IMR-90 (cell line): ENCODE results near the gene KRT71. TPM values are rescaled to one million over a fixed set of nuclear protein-coding genes. Genes with fewer than 3 reads are reported as not detected.

ENCODE experiments used
- ATAC-seq: fragments of 200-7000 bp; cut with Tn5 transposase; 2 replicates; pipeline ENCODE4 v1.9.1; 2020; ENCODE audit warnings: low read depth, mild to moderate bottlenecking, moderate library complexity
- BruUV-seq: library from RNA; stranded (reverse); fragments of 400-500 nt; replicated peaks from 2 replicates; lab custom pipeline; 2021; lab: Mats Ljungman, UMichigan
- CTCF ChIA-PET: fragments of 300-600 bp; formaldehyde crosslinking; extraction: SDS; loops from one replicate; lab custom pipeline; 2021; ENCODE audit warnings: antibody characterized with exemption; lab: Yijun Ruan, JAX
- POLR2A ChIA-PET: fragments of 300-600 bp; sonication (Branson Sonifier 250); formaldehyde crosslinking; loops from one replicate; lab custom pipeline; 2022; ENCODE audit warnings: antibody characterized with exemption; ENCODE audit not compliant: unreplicated experiment; lab: Charles Lee
- DNase-seq: peaks from one replicate; pipeline ENCODE4 v3.0.0; 2013
- H2AFZ ChIP-seq: replicated peaks from 2 replicates; pipeline ENCODE3; 2013; ENCODE audit warnings: low read length, mild to moderate bottlenecking; ENCODE audit not compliant: poor library complexity
- H2AK5ac ChIP-seq: 2 replicates; pipeline ENCODE4 v1.6.1; 2013; ENCODE audit warnings: low read depth, low read length, inconsistent platforms
- H2AK9ac ChIP-seq: replicated peaks from 2 replicates; pipeline ENCODE3; 2013; ENCODE audit warnings: mild to moderate bottlenecking, low read depth, low read length, moderate library complexity; ENCODE audit not compliant: poor library complexity
- H2BK120ac ChIP-seq: 2 replicates; pipeline ENCODE4 v1.6.1; 2013; ENCODE audit warnings: low read depth, low read length, inconsistent platforms
- H2BK15ac ChIP-seq: 3 replicates; pipeline ENCODE4 v1.6.1; 2013; ENCODE audit warnings: low read depth, low read length, inconsistent platforms
- H2BK20ac ChIP-seq: 2 replicates; pipeline ENCODE4 v1.6.1; 2013; ENCODE audit warnings: low read depth, mild to moderate bottlenecking, inconsistent platforms, low read length, moderate library complexity
- H2BK5ac ChIP-seq: 2 replicates; pipeline ENCODE4 v1.6.1; 2013; ENCODE audit warnings: mild to moderate bottlenecking, low read depth, low read length, inconsistent platforms; ENCODE audit not compliant: poor library complexity, severe bottlenecking
- H3K14ac ChIP-seq: replicated peaks from 2 replicates; pipeline ENCODE4 v1.6.1; 2013; ENCODE audit warnings: low read depth, low read length, inconsistent platforms
- H3K18ac ChIP-seq: 2 replicates; pipeline ENCODE4 v1.6.1; 2013; ENCODE audit warnings: low read depth, low read length, control low read depth
- H3K23ac ChIP-seq: 2 replicates; pipeline ENCODE4 v1.6.1; 2013; ENCODE audit warnings: low read depth, low read length, inconsistent platforms
- H3K27ac ChIP-seq: 2 replicates; pipeline ENCODE4 v1.5.1; 2013; ENCODE audit warnings: mild to moderate bottlenecking, control low read depth, low read length; ENCODE audit not compliant: insufficient read depth
- H3K27me3 ChIP-seq: 2 replicates; pipeline ENCODE4 v1.6.1; 2013; ENCODE audit warnings: low read length; ENCODE audit not compliant: control insufficient read depth, insufficient read depth
- H3K36me3 ChIP-seq: 2 replicates; pipeline ENCODE4 v1.6.1; 2013; ENCODE audit warnings: low read length, mixed read lengths; ENCODE audit not compliant: control insufficient read depth, insufficient read depth
- H3K4ac ChIP-seq: 2 replicates; pipeline ENCODE4 v1.6.1; 2013; ENCODE audit warnings: low read depth, low read length, inconsistent platforms
- H3K4me1 ChIP-seq: 2 replicates; pipeline ENCODE4 v1.6.1; 2013; ENCODE audit warnings: low read length, mixed read lengths; ENCODE audit not compliant: control insufficient read depth, insufficient read depth
- H3K4me2 ChIP-seq: 2 replicates; pipeline ENCODE4 v1.6.1; 2013; ENCODE audit warnings: low read depth, mild to moderate bottlenecking, control low read depth, low read length, moderate library complexity
- H3K4me3 ChIP-seq: 2 replicates; pipeline ENCODE4 v1.5.1; 2013; ENCODE audit warnings: low read depth, mild to moderate bottlenecking, control low read depth, low read length, moderate library complexity; ENCODE audit not compliant: insufficient read depth
- H3K56ac ChIP-seq: 2 replicates; pipeline ENCODE4 v1.6.1; 2013; ENCODE audit warnings: low read length, inconsistent platforms; ENCODE audit not compliant: insufficient read depth; ENCODE audit errors: extremely low read depth
- H3K79me1 ChIP-seq, 2 experiments: 2 replicates each; pipeline ENCODE4 v1.6.1; 2013; ENCODE audit warnings: low read length in 2 of 2, inconsistent platforms in 1 of 2, low read depth in 1 of 2
- H3K9ac ChIP-seq: 2 replicates; pipeline ENCODE4 v1.6.1; 2013; ENCODE audit warnings: low read depth, low read length, control low read depth
- H3K9me1 ChIP-seq: 2 replicates; pipeline ENCODE4 v1.6.1; 2013; ENCODE audit warnings: low read length, inconsistent platforms; ENCODE audit not compliant: insufficient read depth
- H3K9me3 ChIP-seq: 2 replicates; pipeline ENCODE4 v1.6.1; 2013; ENCODE audit warnings: low read length; ENCODE audit not compliant: control insufficient read depth, insufficient read depth
- H4K20me1 ChIP-seq: 2 replicates; pipeline ENCODE4 v1.6.1; 2013; ENCODE audit warnings: low read length, inconsistent platforms; ENCODE audit not compliant: insufficient read depth
- H4K5ac ChIP-seq: 2 replicates; pipeline ENCODE4 v1.6.1; 2013; ENCODE audit warnings: mild to moderate bottlenecking, low read depth, low read length, control low read depth
- H4K8ac ChIP-seq, 2 experiments: 2 replicates each; pipeline ENCODE4 v1.6.1; 2013; ENCODE audit warnings: low read depth in 2 of 2, low read length in 2 of 2, control low read depth in 1 of 2, inconsistent platforms in 1 of 2
- H4K91ac ChIP-seq: 2 replicates; pipeline ENCODE4 v1.6.1; 2013; ENCODE audit warnings: low read depth, low read length, inconsistent platforms; ENCODE audit not compliant: insufficient read depth
- BHLHE40 ChIP-seq: fragments of 150-350 bp; IDR thresholded peaks from 2 replicates; pipeline ENCODE4 v1.6.1; 2016; ENCODE audit warnings: mild to moderate bottlenecking, low read depth, low read length
- CEBPB ChIP-seq: IDR thresholded peaks from 2 replicates; pipeline ENCODE4 v1.6.1; 2012; ENCODE audit warnings: low read depth, low read length, improper control_type of control experiment
- CHD1 ChIP-seq: IDR thresholded peaks from 2 replicates; pipeline ENCODE4 v1.6.1; 2012; ENCODE audit warnings: low read depth, low read length, improper control_type of control experiment
- FOS ChIP-seq: fragments of 150-350 bp; IDR thresholded peaks from 2 replicates; pipeline ENCODE4 v1.6.1; 2016; ENCODE audit warnings: low read depth, low read length
- MAFK ChIP-seq: IDR thresholded peaks from 2 replicates; pipeline ENCODE4 v1.6.1; 2012; ENCODE audit warnings: low read depth, low read length, improper control_type of control experiment
- MAZ ChIP-seq: IDR thresholded peaks from 2 replicates; pipeline ENCODE4 v1.6.1; 2012; ENCODE audit warnings: low read depth, mild to moderate bottlenecking, low read length, improper control_type of control experiment, moderate library complexity, borderline replicate concordance
- NFE2L2 ChIP-seq: fragments of 150-350 bp; IDR thresholded peaks from 2 replicates; pipeline ENCODE4 v1.6.1; 2016; ENCODE audit warnings: low read depth, mild to moderate bottlenecking, low read length
- WGBS, 2 experiments: methylation state at CpG; one replicate each; pipeline versions ENCODE4 v1.1.5 to v1.1.7; 2013; ENCODE audit warnings: missing lambda C conversion rate in 2 of 2; ENCODE audit not compliant: insufficient read length in 1 of 2; ENCODE audit errors: extremely low coverage in 2 of 2; 5-methylcytosine and 5-hydroxymethylcytosine counted together
- dilution Hi-C: fragments of 300-500 bp; cut with HindIII; formaldehyde crosslinking; loops from one replicate; pipeline ENCODE4 v1.14.3; 2018; ENCODE audit warnings: low sequenced_read_pairs; ENCODE audit not compliant: unreplicated experiment
- in situ Hi-C: fragments of 300-500 bp; cut with MboI; formaldehyde crosslinking; loops from 3 replicates; pipeline ENCODE4 v1.14.3; 2019; ENCODE audit warnings: low sequenced_read_pairs, inconsistent platforms, mixed read lengths
- intact Hi-C: fragments of 100-400 bp; cut with micrococcal nuclease; formaldehyde crosslinking; loops from 2 replicates; pipeline ENCODE4 v1.10.0; 2022
- polyA plus RNA-seq, 3 experiments: library from polyadenylated mRNA; depleted of rRNA; stranded (reverse); fragments of >200 nt; gene quantifications; 2 replicates each; pipeline ENCODE4 v1.2.3, GENCODE V29; 2012; ENCODE audit warnings: low replicate concordance in 1 of 3
- total RNA-seq: library from RNA; depleted of rRNA; stranded (reverse); fragments of >200 nt; gene quantifications from 2 replicates; pipeline ENCODE4 v1.2.3, GENCODE V29; 2012
- TF ChIP-seq, protein P1 (sequence below): fragments of 150-350 bp; IDR thresholded peaks from 2 replicates; pipeline ENCODE4 v1.6.1; 2017; ENCODE audit warnings: mild to moderate bottlenecking, antibody characterized with exemption, low read length, low read depth
- TF ChIP-seq, protein P2 (sequence below): conservative IDR thresholded peaks from 2 replicates; pipeline ENCODE4 v1.5.1; 2012; ENCODE audit warnings: mild to moderate bottlenecking, low read depth, low read length, improper control_type of control experiment

Gene KRT71
- total and polyA plus RNA-seq, 2 of the 4 experiments (the other 2 are of a cell fraction), result not detected

GRCh38 chr12:52525661-52526499, 27.1 kb downstream of the KRT71 start:
- Histone ChIP-seq H3K36me3 (no peaks in the 10 kb centered on the region), H3K4me1 (no peaks in the 10 kb centered on the region), H3K27ac (no peak overlapping the region), H3K4me3 (no peak overlapping the region), H3K56ac (no peak overlapping the region), H3K9me1 (no peaks in the 10 kb centered on the region), H2AK9ac (no peak overlapping the region), H3K9ac (no peak overlapping the region), H3K4me2 (no peak overlapping the region), H4K20me1 (no peaks in the 10 kb centered on the region; the same call in 1 of the 2 replicates), H2BK120ac (no peak overlapping the region), H3K27me3 (peaks cover 41% of the 10 kb centered on the region), H4K8ac (no peak overlapping the region), H2BK15ac (no peak overlapping the region), H2AFZ (no peak overlapping the region), H3K4ac (no peak overlapping the region), H2AK5ac (no peak overlapping the region), H3K9me3 (no peaks in the 10 kb centered on the region), H3K79me1 (no peaks in the 10 kb centered on the region), H3K23ac (no peak overlapping the region), H3K14ac (no peak overlapping the region), H2BK5ac (no peak overlapping the region), H4K5ac (no peak overlapping the region), H3K18ac (no peak overlapping the region), H4K91ac (no peak overlapping the region), H2BK20ac (no peak overlapping the region)
- POLR2A ChIA-PET, result no interaction called here
- CTCF ChIA-PET, result no interaction called here
- intact Hi-C loops (no loop called here), in situ Hi-C loops (no loop called here), dilution Hi-C loops (no loop called here)
- TF ChIP-seq, protein P1, sequence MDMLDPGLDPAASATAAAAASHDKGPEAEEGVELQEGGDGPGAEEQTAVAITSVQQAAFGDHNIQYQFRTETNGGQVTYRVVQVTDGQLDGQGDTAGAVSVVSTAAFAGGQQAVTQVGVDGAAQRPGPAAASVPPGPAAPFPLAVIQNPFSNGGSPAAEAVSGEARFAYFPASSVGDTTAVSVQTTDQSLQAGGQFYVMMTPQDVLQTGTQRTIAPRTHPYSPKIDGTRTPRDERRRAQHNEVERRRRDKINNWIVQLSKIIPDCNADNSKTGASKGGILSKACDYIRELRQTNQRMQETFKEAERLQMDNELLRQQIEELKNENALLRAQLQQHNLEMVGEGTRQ, result no peak
- TF ChIP-seq NFE2L2 (no peak), BHLHE40 (no peak), CHD1 (no peak), CEBPB (no peak), FOS (no peak), MAZ (no peak), MAFK (no peak)
- TF ChIP-seq, protein P2, sequence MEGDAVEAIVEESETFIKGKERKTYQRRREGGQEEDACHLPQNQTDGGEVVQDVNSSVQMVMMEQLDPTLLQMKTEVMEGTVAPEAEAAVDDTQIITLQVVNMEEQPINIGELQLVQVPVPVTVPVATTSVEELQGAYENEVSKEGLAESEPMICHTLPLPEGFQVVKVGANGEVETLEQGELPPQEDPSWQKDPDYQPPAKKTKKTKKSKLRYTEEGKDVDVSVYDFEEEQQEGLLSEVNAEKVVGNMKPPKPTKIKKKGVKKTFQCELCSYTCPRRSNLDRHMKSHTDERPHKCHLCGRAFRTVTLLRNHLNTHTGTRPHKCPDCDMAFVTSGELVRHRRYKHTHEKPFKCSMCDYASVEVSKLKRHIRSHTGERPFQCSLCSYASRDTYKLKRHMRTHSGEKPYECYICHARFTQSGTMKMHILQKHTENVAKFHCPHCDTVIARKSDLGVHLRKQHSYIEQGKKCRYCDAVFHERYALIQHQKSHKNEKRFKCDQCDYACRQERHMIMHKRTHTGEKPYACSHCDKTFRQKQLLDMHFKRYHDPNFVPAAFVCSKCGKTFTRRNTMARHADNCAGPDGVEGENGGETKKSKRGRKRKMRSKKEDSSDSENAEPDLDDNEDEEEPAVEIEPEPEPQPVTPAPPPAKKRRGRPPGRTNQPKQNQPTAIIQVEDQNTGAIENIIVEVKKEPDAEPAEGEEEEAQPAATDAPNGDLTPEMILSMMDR, result no peak
- 37% methylated on average over 4 of the region's 13 CpGs; no CpG with 5 or more reads in 1 of the 2 experiments for WGBS, 2 experiments
- ATAC-seq, result no peak
- BruUV-seq, result no TSS peak
- no peak for DNase-seq
